ENCODE measurements around the gene COL1A2.

The COL1A2 gene

DNA sequence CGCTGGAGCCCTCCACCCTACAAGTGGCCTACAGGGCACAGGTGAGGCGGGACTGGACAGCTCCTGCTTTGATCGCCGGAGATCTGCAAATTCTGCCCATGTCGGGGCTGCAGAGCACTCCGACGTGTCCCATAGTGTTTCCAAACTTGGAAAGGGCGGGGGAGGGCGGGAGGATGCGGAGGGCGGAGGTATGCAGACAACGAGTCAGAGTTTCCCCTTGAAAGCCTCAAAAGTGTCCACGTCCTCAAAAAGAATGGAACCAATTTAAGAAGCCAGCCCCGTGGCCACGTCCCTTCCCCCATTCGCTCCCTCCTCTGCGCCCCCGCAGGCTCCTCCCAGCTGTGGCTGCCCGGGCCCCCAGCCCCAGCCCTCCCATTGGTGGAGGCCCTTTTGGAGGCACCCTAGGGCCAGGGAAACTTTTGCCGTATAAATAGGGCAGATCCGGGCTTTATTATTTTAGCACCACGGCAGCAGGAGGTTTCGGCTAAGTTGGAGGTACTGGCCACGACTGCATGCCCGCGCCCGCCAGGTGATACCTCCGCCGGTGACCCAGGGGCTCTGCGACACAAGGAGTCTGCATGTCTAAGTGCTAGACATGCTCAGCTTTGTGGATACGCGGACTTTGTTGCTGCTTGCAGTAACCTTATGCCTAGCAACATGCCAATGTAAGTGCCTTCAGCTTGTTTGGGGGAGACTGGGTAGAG lies at the start of gene COL1A2:
Gene COL1A2 (plus strand): TSS at position 459 of the 704 bp plus-strand sequence. CDS start 137 bp downstream, at position 596.
- no peak for DNase-seq

DNA sequence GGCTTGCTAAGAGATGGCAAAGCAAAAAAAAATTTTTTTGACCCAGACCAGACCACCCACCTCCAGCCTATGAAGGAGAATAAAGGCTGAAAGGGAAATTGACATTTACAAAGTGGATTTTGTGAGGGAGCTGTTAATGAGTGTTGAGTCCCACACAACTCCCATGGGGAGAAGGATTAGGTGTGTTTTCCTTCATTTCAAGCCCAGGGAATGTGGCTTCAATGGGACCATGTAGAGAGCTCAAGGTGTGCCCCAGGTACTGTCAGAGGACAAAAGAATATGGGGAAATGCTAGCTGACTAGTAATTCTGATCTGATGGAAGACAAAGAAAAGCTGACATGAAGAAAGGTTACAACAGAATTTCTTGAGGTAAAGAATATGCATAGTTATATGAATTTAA lies 48.8 kb upstream of the COL1A2 start:
- no peak for DNase-seq

DNA sequence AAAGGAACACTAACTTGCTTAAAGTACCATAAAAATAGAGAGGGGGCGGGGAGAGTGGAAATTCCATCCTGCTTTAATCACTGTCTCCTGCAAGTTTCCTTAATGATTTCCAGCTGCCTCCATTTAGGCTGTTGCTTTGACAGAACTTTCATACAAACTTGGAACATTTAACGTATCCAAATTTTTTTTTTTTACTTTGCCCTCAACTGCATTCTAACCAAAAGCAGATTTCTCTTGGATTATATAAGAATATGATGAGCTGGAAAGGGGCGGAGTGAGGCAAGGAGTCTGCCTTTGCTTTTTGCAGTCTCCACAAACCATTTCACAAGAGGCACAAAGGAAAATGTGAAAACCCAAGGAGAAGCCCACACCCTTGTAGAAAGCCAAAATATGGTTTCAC lies 46.6 kb upstream of the COL1A2 start:
- no peak for DNase-seq

DNA sequence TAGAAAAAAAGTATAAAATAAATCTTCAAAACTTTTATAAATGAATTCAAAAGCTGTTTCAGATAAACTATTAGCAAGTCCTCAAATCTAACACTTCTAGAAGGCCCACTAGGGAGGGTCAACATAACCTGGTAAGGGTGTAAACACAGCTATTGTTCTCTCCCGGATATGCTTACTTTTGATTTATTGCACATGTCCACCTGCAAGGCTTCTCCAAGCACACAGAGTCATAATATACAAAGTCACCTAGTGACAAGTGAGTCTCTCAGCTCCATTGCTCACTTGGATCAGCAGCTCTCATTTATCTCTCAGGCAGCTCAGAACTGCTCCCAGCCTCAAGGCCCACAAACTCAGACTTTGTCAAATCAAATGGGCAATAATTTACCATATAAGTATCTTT lies 44.0 kb upstream of the COL1A2 start:
- no peak for DNase-seq

DNA sequence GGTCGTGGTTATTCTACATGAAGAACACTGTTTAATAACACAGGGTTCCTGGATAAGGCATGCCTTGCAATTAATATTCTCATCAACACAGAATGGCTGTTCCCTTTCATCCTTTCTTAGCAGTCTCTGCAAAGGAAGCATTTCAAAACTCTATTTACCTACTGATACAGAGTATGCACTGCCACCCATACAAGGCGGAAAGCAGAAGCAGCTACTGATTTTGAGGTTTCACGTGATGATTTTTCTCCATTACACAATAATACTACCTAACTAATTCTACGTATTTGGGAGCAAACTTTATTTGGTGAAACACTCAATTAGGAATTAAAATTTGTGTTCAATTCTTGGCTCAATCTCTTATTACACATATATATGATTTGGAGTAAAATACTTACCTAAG lies 43.0 kb upstream of the COL1A2 start:
- DNase-seq = no peak

DNA sequence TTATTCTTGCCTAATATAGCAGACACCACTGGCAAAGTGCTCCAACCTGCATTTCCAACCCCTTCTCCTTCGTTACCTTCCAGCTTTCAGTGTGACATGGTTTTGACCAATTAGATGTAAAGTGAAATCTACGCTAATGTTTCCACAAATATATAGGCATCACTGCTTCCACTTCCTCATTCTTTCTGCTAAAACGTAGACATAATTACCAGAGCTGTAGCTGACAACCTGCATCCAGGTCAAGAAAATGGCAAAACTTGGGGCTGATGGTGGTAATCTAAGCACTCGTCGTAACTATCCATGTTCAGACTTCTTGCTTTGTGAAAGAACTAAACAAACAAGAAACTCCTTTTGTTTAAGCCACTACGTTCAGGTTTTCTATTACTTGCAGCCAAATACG lies 41.8 kb upstream of the COL1A2 start:
- no peak for DNase-seq

DNA sequence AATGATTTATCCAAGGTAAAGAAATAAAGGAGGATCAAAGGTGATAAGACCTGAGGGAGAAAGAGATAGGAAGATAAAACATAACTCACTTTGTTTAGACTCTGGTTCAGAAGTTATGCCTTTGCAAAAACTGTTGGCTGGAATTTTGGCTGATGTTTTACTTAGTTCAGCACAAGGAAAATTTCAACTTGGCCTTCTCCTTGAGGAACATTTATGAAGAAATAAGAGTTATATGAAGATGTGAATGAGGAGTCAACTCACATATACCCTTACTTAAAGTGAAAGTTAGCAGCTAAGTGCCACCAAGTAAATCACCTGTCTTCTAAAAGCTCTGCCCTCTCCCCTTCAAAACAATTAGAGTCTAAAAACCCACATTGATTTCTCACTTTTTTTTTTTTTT lies 39.7 kb upstream of the COL1A2 start:
- DNase-seq = no peak

DNA sequence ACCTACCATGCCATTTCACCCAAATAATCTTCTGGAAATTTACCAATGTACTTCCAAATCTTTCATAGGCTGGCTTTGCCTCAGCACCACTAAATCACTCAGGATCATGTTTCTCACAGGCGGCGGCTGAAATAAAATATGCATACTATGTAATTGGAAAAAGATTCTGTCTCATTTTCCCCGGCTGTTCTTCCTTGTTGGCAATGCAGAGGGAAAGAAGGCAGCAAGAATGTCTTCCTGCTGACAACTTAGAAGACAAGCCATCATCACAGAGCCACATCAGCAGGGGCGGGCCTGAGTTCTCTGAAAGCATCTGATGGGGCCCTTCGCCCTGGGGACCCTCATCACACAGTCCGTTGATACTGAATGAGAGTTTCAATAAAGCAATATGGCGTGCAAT lies 39.2 kb upstream of the COL1A2 start:
- DNase-seq = no peak

DNA sequence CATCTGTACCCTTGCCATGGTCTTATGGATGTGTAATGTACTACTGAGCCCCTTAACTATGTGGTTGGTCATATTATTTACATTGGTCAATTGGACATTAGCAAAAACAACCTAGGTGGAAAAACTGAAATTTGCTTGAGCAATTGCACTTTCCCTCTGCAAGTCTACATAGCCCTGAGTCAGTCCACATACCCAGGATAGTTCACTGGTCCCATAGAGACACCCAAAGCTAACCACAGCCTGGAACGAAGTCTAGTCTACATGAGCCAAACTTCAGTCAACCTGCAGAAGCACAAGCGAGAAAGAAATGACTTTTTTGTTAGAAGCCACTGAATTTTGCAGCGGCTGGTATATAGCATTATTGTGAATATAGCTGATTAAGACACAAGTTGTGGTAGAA lies 37.6 kb upstream of the COL1A2 start:
- DNase-seq = no peak

DNA sequence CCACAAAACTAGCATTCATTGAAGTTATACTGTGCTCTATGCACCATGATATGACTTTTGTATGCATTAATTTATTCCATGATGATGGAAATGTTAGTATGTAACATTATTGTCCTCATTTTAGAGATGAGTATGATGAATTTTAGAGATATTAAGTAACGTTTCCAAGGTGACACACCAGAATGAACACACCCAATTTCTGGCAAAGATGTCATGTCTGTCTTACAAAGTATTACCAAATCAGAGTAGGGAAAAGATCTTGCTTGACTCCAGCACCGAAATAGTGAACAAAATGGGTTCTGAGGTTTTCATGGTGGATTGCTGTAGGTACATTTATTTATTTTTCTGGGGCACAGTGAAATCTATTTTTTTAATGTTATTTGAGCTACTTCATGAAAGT lies 33.8 kb upstream of the COL1A2 start:
- DNase-seq = no peak

DNA sequence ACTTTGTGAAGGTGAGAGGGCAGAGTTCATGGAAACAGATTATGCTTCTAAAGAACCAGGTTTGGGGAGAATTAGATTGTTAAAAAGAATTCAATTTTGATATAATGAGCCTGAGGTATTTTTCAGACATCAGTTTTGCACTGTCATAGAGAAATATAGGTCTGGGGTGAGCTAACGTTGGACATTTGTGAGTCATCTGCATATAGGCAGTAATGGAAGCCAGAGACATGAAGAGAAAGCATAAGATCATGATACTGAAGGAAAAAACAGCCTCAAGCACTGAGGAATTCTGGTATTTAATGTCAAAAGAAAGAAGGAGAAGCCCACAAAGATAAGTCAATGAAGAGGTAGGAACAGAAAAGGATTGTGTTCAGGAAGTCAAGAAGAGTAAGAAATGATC lies 32.4 kb upstream of the COL1A2 start:
- no peak for DNase-seq

DNA sequence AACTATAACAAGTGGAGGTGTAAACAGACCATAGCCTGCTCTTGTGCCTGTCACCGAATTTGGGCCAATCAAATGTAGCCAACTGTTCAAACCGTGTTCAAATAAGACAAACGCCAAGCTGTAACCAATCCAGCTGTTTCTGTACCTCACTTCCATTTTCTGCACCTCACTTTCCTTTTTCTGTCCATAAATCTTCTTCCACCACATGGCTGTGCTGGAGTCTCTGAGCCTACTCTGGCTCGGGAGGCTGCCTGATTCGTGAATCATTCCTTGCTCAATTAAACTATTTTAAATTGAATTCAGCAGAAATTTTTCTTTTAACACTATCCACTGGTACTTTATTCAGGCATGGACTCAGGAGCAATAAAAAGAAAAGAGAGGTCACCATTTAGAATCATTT lies 29.9 kb upstream of the COL1A2 start:
- DNase-seq = no peak

DNA sequence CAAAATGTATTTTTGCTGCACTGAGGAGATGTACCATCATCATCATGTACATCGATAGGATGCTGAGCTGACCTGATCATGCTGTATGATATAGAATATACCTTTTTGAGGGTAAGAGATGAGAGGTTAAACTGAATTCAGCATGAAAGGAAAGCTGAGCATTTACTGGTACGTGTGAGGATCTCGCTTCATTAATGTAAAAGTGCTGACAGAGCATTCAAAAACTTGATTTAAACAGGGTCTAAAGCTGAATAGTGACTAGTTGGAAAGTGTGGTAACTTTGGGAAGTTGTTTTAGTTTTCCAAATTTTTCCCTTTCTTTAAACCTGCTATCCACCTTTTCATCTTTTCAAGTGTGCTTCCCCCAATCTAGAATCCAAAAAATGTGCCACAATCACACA lies 28.5 kb upstream of the COL1A2 start:
- DNase-seq = no peak

DNA sequence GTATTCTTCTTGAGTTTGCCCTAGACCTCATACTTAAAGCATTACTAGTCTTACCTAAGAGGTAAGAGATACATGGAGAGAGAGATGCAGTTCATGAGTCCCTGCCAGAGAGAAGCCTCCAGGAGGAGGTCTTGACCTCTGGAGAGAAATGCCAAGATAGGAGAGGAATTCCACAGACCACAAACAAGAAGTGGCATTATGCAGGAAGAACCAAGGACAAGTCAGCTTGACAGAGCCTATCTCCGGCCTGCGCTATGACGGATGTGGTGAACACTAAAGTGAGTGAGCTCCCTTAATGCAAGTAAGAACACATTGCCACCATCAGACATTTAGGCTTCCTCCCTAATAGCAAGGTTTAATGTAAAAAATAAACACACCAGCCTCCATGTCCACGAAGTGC lies 27.9 kb upstream of the COL1A2 start:
- DNase-seq = no peak

DNA sequence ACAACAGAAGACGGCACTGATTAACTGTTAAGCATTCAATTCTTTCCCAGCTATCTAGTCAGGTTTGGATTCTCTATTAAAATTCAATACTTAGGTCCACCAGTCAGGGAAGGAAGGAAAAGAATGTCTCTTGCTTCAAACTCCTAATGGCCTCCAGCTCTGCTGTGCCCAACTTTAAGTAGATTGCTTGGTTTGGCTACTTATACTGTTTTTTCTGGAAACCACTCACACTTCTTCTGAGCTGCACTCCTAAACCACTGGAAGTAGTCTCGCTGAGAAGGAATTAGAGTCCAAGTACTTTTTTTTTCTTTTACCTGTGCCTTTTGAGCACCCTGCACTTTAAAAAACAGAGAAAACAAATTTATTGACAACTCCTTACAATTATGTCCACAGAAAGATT lies 26.7 kb upstream of the COL1A2 start:
- no peak for DNase-seq

DNA sequence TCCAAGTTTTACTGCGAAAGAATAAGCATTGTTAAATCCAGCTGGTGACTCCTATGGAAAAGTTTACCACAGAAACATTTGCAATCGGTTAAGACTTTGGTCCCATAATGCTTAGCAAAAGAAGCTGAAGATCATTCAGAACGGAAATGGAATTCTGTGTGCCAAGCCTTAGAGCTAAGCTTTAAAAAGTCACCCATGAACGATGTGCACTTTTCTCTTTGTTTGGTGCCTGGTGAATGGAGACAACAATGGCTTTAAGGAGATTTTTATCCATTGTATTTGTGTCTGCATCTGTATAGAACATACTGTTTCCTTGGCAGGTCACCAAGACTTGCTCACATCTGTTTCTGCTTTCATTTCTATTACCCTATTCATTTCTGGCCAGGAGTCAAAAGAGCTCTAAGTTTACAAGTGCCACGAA lies 26.3 kb upstream of the COL1A2 start:
- DNase-seq = no peak

DNA sequence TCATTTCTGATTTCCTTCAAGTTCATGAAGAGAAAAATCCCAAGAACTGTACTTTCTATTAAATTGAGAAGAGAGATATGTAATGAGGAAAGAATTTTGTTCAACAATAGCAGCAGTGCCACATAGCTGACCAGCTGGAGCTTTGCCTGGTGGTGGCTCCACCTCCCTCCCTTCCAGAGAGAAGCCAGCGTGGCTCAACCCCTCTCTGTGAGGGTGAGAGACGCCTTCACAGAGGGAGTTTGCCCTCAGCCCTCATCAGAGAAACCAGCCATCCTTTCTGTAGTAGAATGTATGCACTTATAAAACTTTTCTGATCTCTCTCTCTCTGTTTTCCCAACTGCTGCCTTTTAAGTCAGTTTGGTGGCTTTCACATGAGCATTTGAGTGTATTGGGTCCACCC lies 20.5 kb upstream of the COL1A2 start:
- DNase-seq = no peak

DNA sequence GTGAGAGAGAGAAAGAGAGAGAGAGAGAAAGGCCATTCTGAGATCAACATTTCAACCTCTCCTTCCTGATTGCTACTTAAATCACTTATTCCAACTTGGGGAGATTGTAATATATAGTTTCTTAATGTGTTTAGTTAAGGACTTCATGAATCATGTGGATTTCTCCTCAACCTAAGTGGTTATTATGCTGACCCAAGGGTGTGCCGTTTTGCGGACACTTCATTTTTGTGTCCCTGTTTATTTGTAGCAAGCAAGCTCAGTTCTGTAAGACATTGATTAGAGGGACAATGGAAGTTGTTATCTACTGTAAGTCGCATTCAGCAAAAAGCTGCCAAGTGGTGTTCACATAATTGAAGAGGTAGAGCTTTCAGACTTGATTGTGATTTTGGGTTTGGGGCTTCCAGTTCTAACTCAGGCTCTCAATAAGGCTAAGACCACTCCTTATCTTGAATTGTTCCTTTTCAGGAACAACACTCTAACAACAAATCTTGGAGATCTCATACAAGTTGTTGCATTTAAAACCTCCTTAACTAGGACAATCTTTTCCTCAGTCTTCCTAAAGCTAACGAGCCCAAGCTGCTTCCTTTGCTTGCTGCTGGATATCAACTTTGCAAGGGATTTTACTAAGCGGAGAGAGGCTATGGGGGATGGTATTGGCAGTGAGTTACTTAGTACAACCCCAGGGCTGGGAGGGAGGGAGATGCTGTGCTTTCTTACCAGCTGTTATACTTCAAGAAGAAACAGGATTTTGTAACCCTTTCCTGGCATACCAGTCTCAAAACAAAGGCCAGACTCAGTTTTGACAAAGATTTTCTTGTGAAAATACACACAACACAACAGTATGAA lies 19.8 kb upstream of the COL1A2 start:
- DNase-seq = no peak

DNA sequence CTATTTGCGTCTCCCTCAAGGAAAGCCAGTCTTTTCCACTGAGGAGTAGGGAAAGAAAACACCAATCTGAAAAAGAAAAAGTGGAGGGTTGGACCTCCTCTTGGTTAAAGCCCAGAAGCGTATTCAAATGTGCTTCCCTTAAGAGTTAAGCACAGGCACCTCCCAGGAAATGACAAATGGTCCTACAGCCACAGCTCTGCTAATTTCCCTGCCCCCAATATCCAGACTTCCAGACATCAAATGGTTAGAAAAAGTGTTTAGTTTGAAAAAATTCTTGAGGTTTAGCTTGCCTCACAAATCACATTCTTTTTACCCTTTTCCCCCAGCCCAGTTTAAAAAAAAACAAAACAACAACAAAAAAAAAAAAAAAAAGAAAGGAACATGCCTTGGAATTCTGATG lies 19.0 kb upstream of the COL1A2 start:
- no peak for DNase-seq

DNA sequence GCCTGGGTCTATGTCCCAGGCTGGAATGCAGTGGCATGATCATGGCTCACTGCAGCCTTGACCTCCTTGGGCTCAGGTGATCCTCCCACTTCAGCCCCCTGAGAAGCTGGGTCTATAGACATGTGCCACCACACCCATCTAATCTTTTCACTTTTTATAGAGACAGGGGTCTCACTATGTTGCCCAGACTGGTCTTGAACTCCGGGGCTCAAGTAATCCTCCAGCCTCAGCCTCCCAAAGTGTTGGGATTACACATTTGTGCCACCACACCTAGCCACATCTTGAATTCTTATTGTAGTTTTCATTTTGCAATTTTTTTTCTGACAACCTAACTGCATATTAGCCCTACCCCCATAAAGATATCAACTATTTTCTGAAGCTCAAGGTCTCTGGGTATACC lies 18.4 kb upstream of the COL1A2 start:
- DNase-seq = no peak

DNA sequence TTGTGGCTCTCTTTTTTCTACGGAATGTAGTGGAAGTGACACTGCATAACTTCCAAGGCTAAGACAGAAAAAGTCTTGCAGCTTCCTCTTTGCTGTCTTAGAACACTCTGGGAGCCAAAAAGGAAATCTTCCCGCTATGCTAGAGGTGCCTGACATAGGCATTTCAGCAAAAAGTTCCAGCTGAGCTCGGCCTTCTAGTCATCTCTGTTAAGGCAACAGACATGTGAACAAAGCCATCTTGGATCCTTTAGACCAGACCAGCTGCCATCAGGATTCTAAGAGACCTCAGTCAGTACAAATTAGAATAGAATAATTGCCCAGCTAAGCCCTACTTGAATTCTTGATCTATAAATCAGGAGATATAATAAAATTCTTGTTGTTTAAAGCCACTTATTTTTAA lies 16.3 kb upstream of the COL1A2 start:
- no peak for DNase-seq

DNA sequence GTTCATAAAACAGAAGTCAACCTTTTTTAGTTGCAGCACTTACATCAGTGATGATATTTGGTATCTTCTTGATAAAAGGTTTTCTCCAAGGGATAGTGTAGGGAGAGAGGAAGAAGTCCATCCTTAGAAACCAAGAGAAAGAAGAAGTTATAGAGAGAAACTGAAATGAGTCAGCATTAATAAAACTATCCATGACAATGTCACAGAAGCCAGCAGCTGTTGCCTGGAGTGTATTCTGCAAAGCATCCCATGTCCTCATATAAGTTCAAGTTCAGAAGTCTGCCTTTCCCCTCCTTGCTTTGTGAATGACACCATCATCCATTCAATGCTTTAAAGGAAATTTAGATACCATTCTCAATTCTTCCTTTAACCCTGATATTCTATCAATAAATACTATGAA lies 14.4 kb upstream of the COL1A2 start:
- DNase-seq = no peak

DNA sequence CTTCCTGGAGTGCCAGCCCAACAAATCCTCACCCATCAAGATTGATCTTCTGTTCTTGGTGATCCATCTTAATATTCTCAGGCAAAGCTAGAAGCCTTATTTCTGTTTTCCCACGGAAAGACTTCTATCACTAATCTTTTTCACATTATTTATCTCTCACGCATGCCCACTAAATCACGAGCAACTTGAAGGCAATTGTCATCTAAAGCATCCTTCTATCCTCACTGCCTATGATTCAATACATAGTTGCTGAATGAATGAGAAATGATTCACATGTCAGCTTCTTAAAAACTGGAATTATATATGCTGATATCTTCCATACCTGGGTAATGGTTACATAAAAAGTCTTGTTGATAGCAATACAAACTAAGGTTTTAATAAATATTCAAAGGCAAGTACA lies 12.6 kb upstream of the COL1A2 start:
- DNase-seq = no peak

DNA sequence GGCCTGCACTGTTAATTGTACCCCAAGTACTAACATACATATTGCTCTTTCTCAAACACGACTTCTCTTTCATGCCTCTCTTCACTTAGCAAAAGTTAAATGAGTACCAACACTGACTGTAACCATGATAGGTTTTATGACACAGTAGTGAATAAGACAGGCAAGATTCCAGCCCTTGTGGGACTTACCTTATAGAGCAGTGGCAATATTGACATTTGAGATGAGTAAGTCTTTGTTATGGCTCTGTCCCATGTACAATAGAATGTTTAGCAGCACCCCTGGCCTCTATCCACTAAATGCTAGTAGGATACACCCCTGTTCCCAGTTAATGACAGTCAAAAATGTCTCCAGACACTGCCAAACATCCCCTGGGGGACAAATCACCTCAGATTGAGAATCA lies 11.9 kb upstream of the COL1A2 start:
- DNase-seq = no peak

DNA sequence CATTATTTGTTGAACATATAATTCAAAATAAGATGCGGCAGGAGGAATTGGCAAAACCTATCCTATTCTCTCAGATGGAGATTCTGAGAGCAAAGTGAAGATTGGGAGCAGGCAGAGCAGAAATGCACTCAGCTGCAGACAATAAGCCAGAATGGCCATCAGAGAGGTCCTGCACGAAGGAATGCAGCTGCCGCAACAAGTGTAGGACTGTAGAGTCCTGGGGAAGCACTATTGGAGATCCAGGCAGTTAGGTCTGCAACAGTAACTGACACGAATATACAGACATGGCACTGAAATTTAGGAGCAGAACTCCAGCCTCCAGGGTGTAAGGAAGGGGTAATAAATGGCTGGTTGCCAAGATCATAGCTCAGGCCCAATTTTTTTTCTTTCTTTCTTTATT lies 10.4 kb upstream of the COL1A2 start:
- DNase-seq = no peak

All from GDM1 (cell line).